GM20000 (cell line): ENCODE data around the gene CFAP161.

Source experiments
- DNase-seq: peaks from one replicate; pipeline ENCODE4 v3.0.0; 2012; ENCODE audit warnings: low spot score
- CTCF ChIP-seq: IDR thresholded peaks from 2 replicates; pipeline ENCODE4 v1.5.1; 2012; ENCODE audit warnings: mild to moderate bottlenecking, control low read depth; ENCODE audit errors: extremely low read depth, missing control alignments

CFAP161 gene

GRCh38 chr15:81091889-81092558, 42.0 kb upstream of the CFAP161 start:
- DNase-seq = no peak
- no peak for TF ChIP-seq CTCF

- DNase-seq = no peak
- no peak for TF ChIP-seq CTCF
Observed at GRCh38 chr15:81092559-81092902, 41.5 kb upstream of the CFAP161 start.

- no peak for TF ChIP-seq CTCF
- DNase-seq = no peak
Observed at GRCh38 chr15:81093961-81094360, 40.1 kb upstream of the CFAP161 start.

- DNase-seq = no peak
- TF ChIP-seq CTCF = no peak
Observed at GRCh38 chr15:81095690-81096365, 38.2 kb upstream of the CFAP161 start.

- DNase-seq = no peak
- no peak for TF ChIP-seq CTCF
Observed at GRCh38 chr15:81096398-81096797, 37.7 kb upstream of the CFAP161 start.

- DNase-seq = no peak
- no peak for TF ChIP-seq CTCF
Observed at GRCh38 chr15:81097116-81097889, 36.8 kb upstream of the CFAP161 start.

GRCh38 chr15:81097890-81098280, 36.2 kb upstream of the CFAP161 start:
- no peak for DNase-seq
- TF ChIP-seq CTCF = no peak
